Stimulated activated CD4-positive, alpha-beta T cell treated with anti-CD3 and anti-CD28 coated beads, Interleukin-4, amount 100 ng/mL, for 48 hours (primary cell): ENCODE results near the gene CITED2.

Experiments used
- DNase-seq, 2 donors: peaks; one replicate each; pipeline ENCODE4 v3.0.0-alpha.2; 2020; ENCODE audit warnings: low read depth in 2 of 2

Gene CITED2

DNA sequence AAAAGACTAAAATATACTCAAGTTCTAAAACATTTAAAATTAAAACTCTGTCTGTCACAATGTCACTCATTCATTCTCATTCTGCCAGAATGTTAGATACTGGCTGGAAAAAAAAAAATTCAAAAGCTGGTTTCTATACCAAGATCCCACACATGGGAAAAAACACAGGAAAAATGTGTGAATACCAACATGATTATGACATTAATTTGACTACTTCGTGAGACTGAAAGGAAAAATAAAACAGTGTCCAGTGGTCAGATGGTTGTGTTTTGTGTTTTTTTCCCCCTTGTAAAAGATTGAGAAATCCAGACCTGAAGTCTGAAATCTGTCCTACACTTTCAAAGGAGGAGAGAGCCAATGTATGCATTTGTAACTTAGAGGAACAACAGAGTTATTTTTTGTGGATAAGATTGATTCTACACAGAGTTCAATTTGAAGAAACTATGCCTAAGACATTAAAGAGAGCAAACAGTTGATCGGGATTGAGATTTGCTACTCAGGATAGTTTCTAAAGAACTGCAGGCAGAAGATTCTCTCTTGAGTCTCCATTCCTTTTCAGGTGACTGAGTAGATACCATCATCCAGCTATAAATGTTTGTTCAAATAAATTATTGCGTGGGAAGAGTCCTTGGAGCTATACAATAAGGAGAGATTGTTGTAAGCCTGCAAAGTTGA is 43.5 kb downstream of the CITED2 start:
- no peak for DNase-seq

DNA sequence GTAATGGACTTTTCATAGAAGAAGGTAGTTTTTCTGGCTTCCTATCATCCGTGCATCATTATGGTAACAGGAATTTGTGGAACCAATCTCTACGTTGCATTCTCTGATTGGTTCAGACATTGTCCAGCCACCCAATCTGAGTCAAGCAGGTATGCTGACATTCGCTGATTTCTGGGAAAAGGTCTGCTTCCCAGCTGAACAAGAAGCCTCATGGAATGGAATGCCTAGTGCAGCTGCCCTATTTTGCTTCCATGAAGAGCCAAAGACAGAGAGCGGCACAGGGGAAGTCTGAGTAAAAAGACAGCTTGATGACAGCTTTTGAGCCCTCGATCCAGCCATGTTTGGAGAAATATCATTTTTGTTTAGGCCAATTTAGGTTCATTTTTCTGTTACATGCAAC is 44.1 kb downstream of the CITED2 start:
- DNase-seq, result no peak

DNA sequence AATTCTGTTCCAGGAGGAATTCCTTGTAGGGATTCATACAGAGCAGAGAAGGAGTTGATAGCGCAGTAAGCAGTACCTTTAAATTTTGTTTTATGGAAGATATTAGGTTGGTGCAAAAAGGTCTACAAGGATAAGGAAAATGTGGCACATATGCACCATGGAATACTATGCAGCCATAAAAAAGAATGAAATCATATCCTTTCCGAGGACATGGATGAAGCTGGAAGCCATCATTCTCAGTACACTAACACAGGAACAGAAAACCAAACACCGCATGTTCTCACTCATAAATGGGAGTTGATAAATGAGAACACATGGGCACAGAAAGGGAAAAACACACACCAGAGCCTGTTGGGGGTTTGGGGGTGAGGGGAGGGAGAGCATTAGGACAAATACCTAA is 45.2 kb downstream of the CITED2 start:
- DNase-seq, result no peak

DNA sequence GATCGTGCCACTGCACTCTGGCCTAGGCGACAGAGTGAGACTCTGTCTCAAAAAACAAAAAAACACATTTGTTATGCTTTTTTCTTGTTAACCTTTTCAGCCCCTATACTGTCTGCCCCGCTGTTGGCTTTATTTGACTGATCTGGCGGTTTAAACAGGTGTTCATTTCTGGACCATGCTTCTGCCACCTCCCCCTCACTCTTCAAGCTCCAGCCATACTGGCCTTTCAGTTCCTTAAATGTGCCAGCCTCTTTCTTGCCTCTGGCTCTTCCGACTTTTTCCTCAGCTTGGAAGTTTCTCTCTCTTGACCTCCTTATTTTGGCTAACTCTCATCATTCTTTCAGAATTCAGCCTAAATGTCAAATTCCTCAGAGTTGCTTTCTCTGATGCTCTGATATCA is 47.4 kb downstream of the CITED2 start:
- DNase-seq, result no peak

DNA sequence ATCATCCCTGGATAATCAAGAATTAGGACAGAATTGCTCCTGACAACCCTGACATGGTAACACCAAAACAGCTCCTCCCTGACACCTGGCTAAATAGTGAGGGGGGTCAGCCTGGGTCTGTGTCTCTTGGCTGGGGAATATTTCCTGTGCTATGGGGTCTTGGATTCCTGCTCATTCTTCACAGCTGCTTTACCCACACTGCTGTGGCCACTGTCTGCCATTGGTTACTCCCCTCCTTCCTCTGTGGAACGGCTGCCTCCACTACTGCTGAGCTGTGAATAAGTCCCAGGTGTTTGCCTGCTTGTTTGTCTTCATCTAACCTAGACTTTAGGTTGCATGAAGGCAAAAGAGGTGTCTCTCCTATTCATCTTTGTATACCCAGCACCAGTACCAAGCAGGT is 48.8 kb downstream of the CITED2 start:
- no peak for DNase-seq

DNA sequence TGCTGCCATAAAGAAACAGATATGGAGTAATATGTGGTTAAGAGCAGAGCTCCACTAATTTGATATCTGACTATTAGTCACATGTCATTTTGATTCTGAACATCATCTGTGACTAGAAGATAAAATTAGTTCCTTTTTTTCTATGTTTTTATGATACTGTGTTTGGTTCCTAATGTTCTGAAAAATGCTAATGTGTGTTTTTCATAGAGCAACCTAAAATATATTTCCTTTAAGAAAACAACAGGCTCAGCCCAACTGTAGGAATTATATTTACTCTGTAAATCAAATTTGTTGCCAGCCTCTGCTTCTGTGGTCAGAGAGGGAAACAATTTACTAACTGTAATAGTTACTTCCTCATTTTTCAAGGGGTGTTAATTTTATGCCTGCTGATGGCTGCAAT is 49.3 kb downstream of the CITED2 start:
- DNase-seq, result no peak

DNA sequence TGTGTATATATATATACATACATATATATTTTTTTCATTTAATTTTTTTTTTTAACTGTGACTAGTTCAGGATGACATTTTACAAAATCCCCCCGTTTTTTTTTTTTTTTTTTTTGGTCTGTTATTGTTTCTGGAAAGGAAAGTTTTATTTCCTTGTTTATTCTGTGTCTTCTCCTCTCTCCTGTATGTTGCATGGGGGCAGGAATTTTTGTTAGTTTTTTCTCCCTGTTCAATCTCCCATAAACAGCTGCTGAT is 50.2 kb downstream of the CITED2 start:
- no peak for DNase-seq

DNA sequence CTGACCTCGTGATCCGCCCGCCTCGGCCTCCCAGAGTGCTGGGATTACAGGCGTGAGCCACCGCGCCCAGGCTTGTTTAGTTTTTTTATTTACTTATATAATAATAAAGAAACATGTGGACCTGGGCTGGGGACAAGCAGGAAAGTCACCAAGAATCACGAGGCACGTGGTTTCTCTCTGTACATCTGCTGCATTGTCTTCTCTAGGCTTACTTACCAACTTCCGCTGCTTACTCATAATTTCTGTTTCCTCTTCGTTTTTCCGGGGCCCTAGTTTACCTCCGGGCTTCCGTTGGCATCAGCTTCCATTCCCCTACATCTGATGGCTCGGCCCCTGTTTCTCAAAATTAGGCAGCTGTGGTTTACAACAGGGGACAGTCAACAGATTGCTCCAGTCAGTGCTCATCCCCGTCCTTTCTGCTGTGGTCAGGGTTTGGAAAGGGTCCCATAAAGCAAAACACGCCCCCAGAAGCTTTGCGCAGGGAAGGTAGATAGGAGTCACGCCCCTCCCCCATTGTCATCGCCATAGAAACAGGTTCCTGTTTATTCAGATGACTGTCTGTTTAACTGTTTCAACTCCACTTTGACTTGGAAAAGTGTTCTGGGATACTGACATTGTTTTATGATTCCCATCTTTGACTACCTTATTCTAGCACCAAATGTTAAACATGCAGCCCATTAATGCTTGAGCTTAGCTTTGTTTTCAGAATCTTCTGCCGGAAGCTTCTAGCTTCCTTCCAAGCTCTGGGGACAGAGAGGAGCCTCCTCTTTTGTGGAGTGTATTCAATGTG is 50.7 kb downstream of the CITED2 start:
- peak; percentile 57 to 71 for DNase-seq
